ENCODE results near the gene SCD. TPM values are rescaled to one million over a fixed set of nuclear protein-coding genes. Genes with fewer than 3 reads are reported as not detected.
"Not testable (repeated sequence)": the region's sequence is repeated elsewhere in the genome, so short reads cannot be mapped to it uniquely, and the experiment has no call there.

SCD gene
- total RNA-seq (100 to 1,000 TPM in 1 of 5 experiments, 1 to 10 TPM in 4; 1.1 to 121 (median 2.3) TPM), polyA plus RNA-seq (1 to 10 TPM; 1.0 to 2.7 TPM), total RNA-seq (7.1 reads per million, percentile 30 among the genes with 10 or more reads in this experiment)

DNA sequence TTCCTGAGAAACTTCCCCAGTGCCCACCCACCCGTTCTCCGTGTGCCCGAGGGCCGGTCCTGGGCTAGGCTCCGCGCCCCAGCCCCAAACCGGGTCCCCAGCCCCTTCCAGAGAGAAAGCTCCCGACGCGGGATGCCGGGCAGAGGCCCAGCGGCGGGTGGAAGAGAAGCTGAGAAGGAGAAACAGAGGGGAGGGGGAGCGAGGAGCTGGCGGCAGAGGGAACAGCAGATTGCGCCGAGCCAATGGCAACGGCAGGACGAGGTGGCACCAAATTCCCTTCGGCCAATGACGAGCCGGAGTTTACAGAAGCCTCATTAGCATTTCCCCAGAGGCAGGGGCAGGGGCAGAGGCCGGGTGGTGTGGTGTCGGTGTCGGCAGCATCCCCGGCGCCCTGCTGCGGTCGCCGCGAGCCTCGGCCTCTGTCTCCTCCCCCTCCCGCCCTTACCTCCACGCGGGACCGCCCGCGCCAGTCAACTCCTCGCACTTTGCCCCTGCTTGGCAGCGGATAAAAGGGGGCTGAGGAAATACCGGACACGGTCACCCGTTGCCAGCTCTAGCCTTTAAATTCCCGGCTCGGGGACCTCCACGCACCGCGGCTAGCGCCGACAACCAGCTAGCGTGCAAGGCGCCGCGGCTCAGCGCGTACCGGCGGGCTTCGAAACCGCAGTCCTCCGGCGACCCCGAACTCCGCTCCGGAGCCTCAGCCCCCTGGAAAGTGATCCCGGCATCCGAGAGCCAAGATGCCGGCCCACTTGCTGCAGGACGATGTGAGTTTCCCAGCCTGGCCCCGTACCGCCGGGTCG is at the start of gene SCD:
TSS of gene SCD (plus strand) at position 469 of the 803 bp plus-strand sequence. CDS start at position 741, 272 bp downstream.
- Mint-ChIP-seq H3K27ac (peak within 1 kb of the TSS in 8 of 9 donors; percentile 19 to 87 (median 68)), H3K4me1 (peaks cover 15 to 69% (median 27%) of the 10 kb centered on the region in 7 donors), H3K9me3 (no peaks in the 10 kb centered on the region), H3K27me3 (peaks cover 0 to 8% (median 0%) of the 10 kb centered on the region in 5 donors), H3K4me3 (peak within 1 kb of the TSS; percentile 84 to 98 (median 90)), H3K36me3 (peaks cover 0 to 37% (median 0%) of the 10 kb centered on the region in 5 donors)
- Histone ChIP-seq H3K9me3 (ENCODE audit: control insufficient read depth in 2 of 3, low read length in 3 of 3) (no peaks in the 10 kb centered on the region), H3K4me3 (ENCODE audit: low read length) (peak within 1 kb of the TSS; percentile 67), H3K27ac (ENCODE audit: low read depth, low read length) (peak within 1 kb of the TSS; percentile 48), H3K4me1 (ENCODE audit: control insufficient read depth in 2 of 2, insufficient read depth in 2 of 2, low read length in 2 of 2) (peaks cover 5 to 10% of the 10 kb centered on the region in 2 donors), H3K36me3 (ENCODE audit: control insufficient read depth in 2 of 3, insufficient read depth in 3 of 3, low read length in 3 of 3) (peaks cover 0 to 3% (median 0%) of the 10 kb centered on the region in 3 experiments), H3K27me3 (ENCODE audit: control insufficient read depth in 2 of 2, insufficient read depth in 2 of 2, low read length in 2 of 2) (no peaks in the 10 kb centered on the region)
- ChIA-PET CTCF (interaction anchor here (0.6 to 1.3 kb wide), 3 partner anchors 10 to 136 kb away, joined by 3 to 7 read pairs (median 5); no protein-coding TSS in a partner anchor), POLR2A (interaction anchor here (0.9 to 2.2 kb wide), 4 partner anchors 9 to 188 kb away, joined by 3 to 10 read pairs (median 5); partner anchors contain the start of gene HIF1AN)
- DNase-seq (peak; percentile 41 to 86 (median 58)), ATAC-seq (peak; percentile 93)
- intact Hi-C loops (cut with micrococcal nuclease): loop anchor here (1.0 to 2.0 kb wide), 5 partner anchors 9 to 164 kb away; partner anchors contain the start of gene BLOC1S2 (in 1 of the 2)

DNA sequence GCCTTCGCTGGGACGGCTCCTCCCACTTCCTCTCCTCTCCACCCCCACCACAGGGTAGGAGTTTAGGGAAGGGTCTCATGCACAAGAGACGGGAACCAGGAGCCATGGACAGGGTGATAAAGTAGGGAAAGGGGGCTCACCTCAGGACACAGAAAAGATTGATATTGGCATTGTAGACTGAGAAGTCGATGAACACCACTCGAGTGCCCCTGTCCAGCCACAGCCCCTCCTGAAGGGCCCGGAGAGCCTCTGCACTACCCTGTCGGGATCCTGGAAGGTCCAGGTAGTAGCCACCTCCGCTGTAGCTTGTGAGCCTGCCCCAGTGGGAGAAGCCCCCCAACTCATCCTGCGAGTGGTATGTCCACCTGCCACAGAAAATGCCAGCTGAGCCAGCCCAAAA is 49.8 kb upstream of the SCD start:
- intact Hi-C loops (cut with micrococcal nuclease): no loop called here
- Mint-ChIP-seq H3K27me3 (peaks cover 23 to 50% (median 47%) of the 10 kb centered on the region in 5 donors), H3K9me3 (peaks cover 0 to 5% (median 0%) of the 10 kb centered on the region in 11 donors), H3K4me3 (no peak overlapping the region), H3K27ac (no peak overlapping the region), H3K36me3 (no peaks in the 10 kb centered on the region), H3K4me1 (peaks cover 0 to 2% (median 0%) of the 10 kb centered on the region in 7 donors)
- CTCF ChIA-PET: interaction anchor here (0.6 kb wide), 2 partner anchors 26 to 214 kb away, joined by 3 to 4 read pairs; no protein-coding TSS in a partner anchor
- H3K4me3 ChIP-seq (ENCODE audit: low read length): no peak overlapping the region
- no peaks in the 10 kb centered on the region for H3K4me1 ChIP-seq (ENCODE audit: control insufficient read depth in 2 of 2, insufficient read depth in 2 of 2, low read length in 2 of 2)
- ATAC-seq: no peak
- POLR2A ChIA-PET: no interaction called here
- H3K27me3 ChIP-seq (ENCODE audit: control insufficient read depth in 2 of 2, insufficient read depth in 2 of 2, low read length in 2 of 2): no peaks in the 10 kb centered on the region
- no peaks in the 10 kb centered on the region for H3K36me3 ChIP-seq (ENCODE audit: control insufficient read depth in 2 of 3, insufficient read depth in 3 of 3, low read length in 3 of 3)
- DNase-seq: no peak
- no peak overlapping the region for H3K27ac ChIP-seq (ENCODE audit: low read depth, low read length)
- H3K9me3 ChIP-seq (ENCODE audit: control insufficient read depth in 2 of 3, low read length in 3 of 3): no peaks in the 10 kb centered on the region

DNA sequence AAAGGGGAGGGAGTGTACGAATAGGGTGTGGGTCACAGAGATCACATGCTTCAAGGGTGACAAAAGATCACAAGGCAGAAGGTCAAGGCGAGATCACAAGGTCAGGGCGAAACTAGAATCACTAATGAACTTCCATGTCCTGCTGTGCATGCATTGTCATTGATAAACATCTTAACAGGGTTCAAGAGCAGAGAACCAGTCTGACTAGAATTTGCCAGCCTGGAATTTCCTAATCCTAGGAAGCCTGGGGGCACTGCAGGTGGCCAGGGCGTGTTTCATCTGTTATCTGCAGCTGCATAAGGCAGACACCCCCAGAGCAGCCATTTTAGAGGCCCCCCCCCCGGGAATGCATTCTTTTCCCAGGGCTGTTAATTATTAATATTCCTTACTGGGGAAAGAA is 45.9 kb upstream of the SCD start:
- DNase-seq; H3K4me3 ChIP-seq (ENCODE audit: low read length); CTCF ChIA-PET; H3K4me1 ChIP-seq (ENCODE audit: control insufficient read depth in 2 of 2, insufficient read depth in 2 of 2, low read length in 2 of 2); H3K27ac ChIP-seq (ENCODE audit: low read depth, low read length); intact Hi-C loops (cut with micrococcal nuclease); H3K4me3 Mint-ChIP-seq; H3K36me3 Mint-ChIP-seq; H3K9me3 ChIP-seq (ENCODE audit: control insufficient read depth in 2 of 3, low read length in 3 of 3); H3K27ac Mint-ChIP-seq; H3K27me3 ChIP-seq (ENCODE audit: control insufficient read depth in 2 of 2, insufficient read depth in 2 of 2, low read length in 2 of 2); POLR2A ChIA-PET; ATAC-seq; H3K36me3 ChIP-seq (ENCODE audit: control insufficient read depth in 2 of 3, insufficient read depth in 3 of 3, low read length in 3 of 3); H3K4me1 Mint-ChIP-seq; H3K9me3 Mint-ChIP-seq: not testable (repeated sequence)
- H3K27me3 Mint-ChIP-seq: peaks cover 24 to 60% (median 52%) of the 10 kb centered on the region in 5 donors

DNA sequence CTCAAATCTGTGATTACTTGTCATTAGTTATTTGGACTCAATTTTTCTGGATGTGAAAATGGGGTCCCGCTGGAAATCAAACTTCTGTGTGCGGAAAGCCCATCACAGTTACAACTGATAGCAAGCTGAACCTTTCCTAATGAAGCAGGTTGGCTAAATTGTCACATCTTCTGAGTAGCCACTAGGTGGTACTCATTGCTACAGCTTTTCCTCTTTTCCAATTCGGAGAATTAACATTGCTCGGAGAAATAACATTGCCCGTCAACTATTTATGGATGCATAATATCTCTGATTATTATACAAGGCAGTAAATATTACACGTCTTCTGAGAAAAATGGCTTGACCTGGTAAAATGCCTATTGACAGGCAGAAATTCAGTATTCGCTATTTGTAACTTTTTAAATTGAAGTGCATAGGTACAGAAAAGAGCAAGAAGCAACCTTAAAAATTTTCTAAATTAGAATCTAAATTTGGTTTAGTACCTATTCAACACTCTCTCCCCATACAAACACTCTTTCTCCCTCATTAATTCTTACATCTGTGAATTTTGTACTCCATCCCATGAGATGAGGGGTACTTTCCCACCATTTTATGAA is 43.2 kb upstream of the SCD start:
- peaks cover 13 to 65% (median 52%) of the 10 kb centered on the region in 5 donors for H3K27me3 Mint-ChIP-seq
- H3K36me3 ChIP-seq (ENCODE audit: control insufficient read depth in 2 of 3, insufficient read depth in 3 of 3, low read length in 3 of 3): no peaks in the 10 kb centered on the region

DNA sequence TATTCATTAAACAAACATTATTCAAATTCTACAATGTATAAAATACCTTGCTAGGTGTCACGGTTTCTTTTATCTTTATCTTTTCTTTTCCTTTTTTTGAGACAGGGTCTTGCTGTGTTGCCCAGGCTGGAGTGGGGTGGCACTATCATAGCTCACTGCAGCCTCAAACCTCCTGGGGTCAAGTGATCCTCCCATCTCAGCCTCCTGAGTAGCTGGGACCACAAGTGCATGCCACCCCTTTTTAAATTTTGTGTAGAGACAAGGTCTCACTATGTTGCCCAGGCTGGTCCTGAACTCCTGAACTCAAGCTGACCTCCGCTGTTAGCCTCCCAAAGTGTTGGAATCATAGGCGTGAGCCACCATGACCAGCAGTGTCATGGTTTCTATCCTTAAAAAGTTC is 42.6 kb upstream of the SCD start:
- Mint-ChIP-seq H3K4me3 (no peak overlapping the region), H3K27me3 (peaks cover 13 to 65% (median 48%) of the 10 kb centered on the region in 5 donors), H3K4me1 (no peaks in the 10 kb centered on the region), H3K27ac (no peak overlapping the region), H3K9me3 (peaks cover 0 to 5% (median 0%) of the 10 kb centered on the region in 11 donors), H3K36me3 (no peaks in the 10 kb centered on the region)
- Histone ChIP-seq H3K4me1 (ENCODE audit: control insufficient read depth in 2 of 2, insufficient read depth in 2 of 2, low read length in 2 of 2) (no peaks in the 10 kb centered on the region), H3K27ac (ENCODE audit: low read depth, low read length) (no peak overlapping the region), H3K27me3 (ENCODE audit: control insufficient read depth in 2 of 2, insufficient read depth in 2 of 2, low read length in 2 of 2) (peaks cover 0 to 4% of the 10 kb centered on the region in 2 donors), H3K4me3 (ENCODE audit: low read length) (no peak overlapping the region), H3K9me3 (ENCODE audit: control insufficient read depth in 2 of 3, low read length in 3 of 3) (no peaks in the 10 kb centered on the region), H3K36me3 (ENCODE audit: control insufficient read depth in 2 of 3, insufficient read depth in 3 of 3, low read length in 3 of 3) (no peaks in the 10 kb centered on the region)
- POLR2A ChIA-PET: interaction anchor here (0.7 kb wide), 1 partner anchor 178 kb away, joined by 3 read pairs; no protein-coding TSS in a partner anchor
- CTCF ChIA-PET: interaction anchor here (0.7 kb wide), 2 partner anchors 32 to 142 kb away, joined by 3 read pairs; no protein-coding TSS in a partner anchor
- ATAC-seq: no peak
- intact Hi-C loops (cut with micrococcal nuclease): no loop called here
- DNase-seq: no peak

More for the DNA sequence above, 43.2 kb upstream of the SCD start:
- intact Hi-C loops (cut with micrococcal nuclease): loop anchor here (1.0 kb wide), 2 partner anchors 129 to 204 kb away; no protein-coding TSS in a partner anchor
- no peak for DNase-seq
- no peaks in the 10 kb centered on the region for H3K9me3 ChIP-seq (ENCODE audit: control insufficient read depth in 2 of 3, low read length in 3 of 3)
- no peaks in the 10 kb centered on the region for H3K4me1 Mint-ChIP-seq
- no peak overlapping the region for H3K27ac Mint-ChIP-seq
- no peaks in the 10 kb centered on the region for H3K4me1 ChIP-seq (ENCODE audit: control insufficient read depth in 2 of 2, insufficient read depth in 2 of 2, low read length in 2 of 2)
- no peaks in the 10 kb centered on the region for H3K36me3 Mint-ChIP-seq
- H3K4me3 ChIP-seq (ENCODE audit: low read length): no peak overlapping the region
- H3K9me3 Mint-ChIP-seq: peaks cover 0 to 5% (median 0%) of the 10 kb centered on the region in 11 donors
- POLR2A ChIA-PET: no interaction called here
- CTCF ChIA-PET: interaction anchor here (0.6 to 0.9 kb wide), 3 partner anchors 111 to 207 kb away, joined by 3 read pairs; no protein-coding TSS in a partner anchor
- H3K4me3 Mint-ChIP-seq: no peak overlapping the region
- ATAC-seq: peak; percentile 47
- H3K27ac ChIP-seq (ENCODE audit: low read depth, low read length): no peak overlapping the region
- H3K27me3 ChIP-seq (ENCODE audit: control insufficient read depth in 2 of 2, insufficient read depth in 2 of 2, low read length in 2 of 2): peaks cover 0 to 4% of the 10 kb centered on the region in 2 donors

DNA sequence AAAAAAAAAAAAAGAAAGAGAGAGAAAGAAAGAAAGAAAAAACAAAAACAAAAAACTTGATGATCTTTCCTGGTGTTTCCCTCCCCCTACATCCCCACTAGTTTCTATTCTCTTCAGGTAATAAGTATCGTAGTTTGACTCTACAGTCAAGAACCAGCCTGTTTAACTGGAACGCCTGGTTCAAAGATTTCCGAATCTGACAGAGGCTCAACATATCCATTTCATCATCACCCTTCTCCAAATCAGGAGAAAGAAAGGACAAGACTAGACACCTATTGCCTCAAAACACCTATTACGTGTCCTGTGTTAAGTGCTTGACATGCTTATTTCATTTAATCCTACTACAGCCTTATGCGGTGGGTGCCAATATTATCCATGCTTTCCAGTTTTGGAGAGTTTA is 40.2 kb upstream of the SCD start:
- H3K9me3 ChIP-seq (ENCODE audit: control insufficient read depth in 2 of 3, low read length in 3 of 3): no peaks in the 10 kb centered on the region
- H3K4me1 Mint-ChIP-seq: no peaks in the 10 kb centered on the region
- DNase-seq: no peak
- H3K4me3 Mint-ChIP-seq: no peak overlapping the region
- no peak for ATAC-seq
- peaks cover 26 to 73% (median 47%) of the 10 kb centered on the region in 5 donors for H3K27me3 Mint-ChIP-seq
- H3K36me3 ChIP-seq (ENCODE audit: control insufficient read depth in 2 of 3, insufficient read depth in 3 of 3, low read length in 3 of 3): no peaks in the 10 kb centered on the region
- no peaks in the 10 kb centered on the region for H3K36me3 Mint-ChIP-seq
- peaks cover 0 to 4% of the 10 kb centered on the region in 2 donors for H3K27me3 ChIP-seq (ENCODE audit: control insufficient read depth in 2 of 2, insufficient read depth in 2 of 2, low read length in 2 of 2)
- no peak overlapping the region for H3K27ac Mint-ChIP-seq
- H3K4me1 ChIP-seq (ENCODE audit: control insufficient read depth in 2 of 2, insufficient read depth in 2 of 2, low read length in 2 of 2): no peaks in the 10 kb centered on the region
- ChIA-PET CTCF (no interaction called here), POLR2A (interaction anchor here (0.6 kb wide), 1 partner anchor 23 kb away, joined by 3 read pairs; no protein-coding TSS in a partner anchor)
- H3K9me3 Mint-ChIP-seq: no peaks in the 10 kb centered on the region
- H3K27ac ChIP-seq (ENCODE audit: low read depth, low read length): no peak overlapping the region
- H3K4me3 ChIP-seq (ENCODE audit: low read length): no peak overlapping the region
- intact Hi-C loops (cut with micrococcal nuclease): no loop called here

Measured in naive thymus-derived CD4-positive, alpha-beta T cell (primary cell).